GM12875 (cell line): Measurements from ENCODE around the gene DMC1.

ENCODE experiments used
- H3K4me3 ChIP-seq: one replicate; pipeline ENCODE4 v1.5.1; 2011; ENCODE audit warnings: low read depth, low read length, control low read depth
- TF ChIP-seq, protein P1 (sequence below): IDR thresholded peaks from 2 replicates; pipeline ENCODE4 v1.5.1; 2011; ENCODE audit warnings: low read depth, mild to moderate bottlenecking, control low read depth, inconsistent platforms, low read length, moderate library complexity, borderline replicate concordance; ENCODE audit not compliant: insufficient read depth

DMC1 gene

DNA sequence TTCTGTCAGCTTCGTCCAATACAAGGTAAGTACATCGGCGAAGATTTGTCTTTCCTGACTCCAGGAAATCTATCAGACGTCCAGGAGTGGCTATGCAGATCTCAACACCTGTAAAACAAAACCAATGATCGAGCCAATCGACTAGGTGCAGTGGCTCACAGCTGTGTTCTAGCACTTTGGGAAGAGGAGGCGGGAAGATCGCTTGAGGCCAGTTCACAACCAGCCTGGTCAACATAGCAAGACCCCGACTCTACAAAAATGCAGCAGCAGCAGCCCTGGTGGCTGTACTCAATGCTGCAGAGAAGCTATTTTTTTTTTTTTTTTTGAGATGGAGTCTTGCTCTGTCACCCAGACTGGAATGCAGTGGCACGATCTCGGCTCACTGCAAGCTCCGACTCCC lies 75.0 kb downstream of the DMC1 start:
- TF ChIP-seq, protein P1, sequence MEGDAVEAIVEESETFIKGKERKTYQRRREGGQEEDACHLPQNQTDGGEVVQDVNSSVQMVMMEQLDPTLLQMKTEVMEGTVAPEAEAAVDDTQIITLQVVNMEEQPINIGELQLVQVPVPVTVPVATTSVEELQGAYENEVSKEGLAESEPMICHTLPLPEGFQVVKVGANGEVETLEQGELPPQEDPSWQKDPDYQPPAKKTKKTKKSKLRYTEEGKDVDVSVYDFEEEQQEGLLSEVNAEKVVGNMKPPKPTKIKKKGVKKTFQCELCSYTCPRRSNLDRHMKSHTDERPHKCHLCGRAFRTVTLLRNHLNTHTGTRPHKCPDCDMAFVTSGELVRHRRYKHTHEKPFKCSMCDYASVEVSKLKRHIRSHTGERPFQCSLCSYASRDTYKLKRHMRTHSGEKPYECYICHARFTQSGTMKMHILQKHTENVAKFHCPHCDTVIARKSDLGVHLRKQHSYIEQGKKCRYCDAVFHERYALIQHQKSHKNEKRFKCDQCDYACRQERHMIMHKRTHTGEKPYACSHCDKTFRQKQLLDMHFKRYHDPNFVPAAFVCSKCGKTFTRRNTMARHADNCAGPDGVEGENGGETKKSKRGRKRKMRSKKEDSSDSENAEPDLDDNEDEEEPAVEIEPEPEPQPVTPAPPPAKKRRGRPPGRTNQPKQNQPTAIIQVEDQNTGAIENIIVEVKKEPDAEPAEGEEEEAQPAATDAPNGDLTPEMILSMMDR, result no peak
- no peak overlapping the region for H3K4me3 ChIP-seq

DNA sequence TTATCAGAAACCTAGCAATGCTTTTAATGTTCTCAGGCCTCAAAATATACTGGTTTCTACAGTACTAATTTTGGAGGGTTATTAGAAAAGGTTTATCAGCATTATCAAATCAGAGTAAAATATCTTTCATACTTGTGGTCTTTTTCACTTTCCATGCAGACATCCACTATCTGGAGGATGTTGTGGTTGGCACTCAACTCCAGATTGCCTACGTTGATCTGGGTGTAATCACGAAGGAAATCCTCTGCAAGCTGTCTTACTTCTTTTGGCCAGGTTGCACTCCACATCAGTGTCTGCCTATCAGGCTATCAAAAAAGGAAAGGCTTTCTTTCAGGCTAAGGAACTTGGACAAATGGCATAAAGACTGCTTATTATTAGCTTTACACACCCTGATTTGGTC lies 75.5 kb downstream of the DMC1 start:
- TF ChIP-seq, protein P1, result no peak
- H3K4me3 ChIP-seq, result no peak overlapping the region

DNA sequence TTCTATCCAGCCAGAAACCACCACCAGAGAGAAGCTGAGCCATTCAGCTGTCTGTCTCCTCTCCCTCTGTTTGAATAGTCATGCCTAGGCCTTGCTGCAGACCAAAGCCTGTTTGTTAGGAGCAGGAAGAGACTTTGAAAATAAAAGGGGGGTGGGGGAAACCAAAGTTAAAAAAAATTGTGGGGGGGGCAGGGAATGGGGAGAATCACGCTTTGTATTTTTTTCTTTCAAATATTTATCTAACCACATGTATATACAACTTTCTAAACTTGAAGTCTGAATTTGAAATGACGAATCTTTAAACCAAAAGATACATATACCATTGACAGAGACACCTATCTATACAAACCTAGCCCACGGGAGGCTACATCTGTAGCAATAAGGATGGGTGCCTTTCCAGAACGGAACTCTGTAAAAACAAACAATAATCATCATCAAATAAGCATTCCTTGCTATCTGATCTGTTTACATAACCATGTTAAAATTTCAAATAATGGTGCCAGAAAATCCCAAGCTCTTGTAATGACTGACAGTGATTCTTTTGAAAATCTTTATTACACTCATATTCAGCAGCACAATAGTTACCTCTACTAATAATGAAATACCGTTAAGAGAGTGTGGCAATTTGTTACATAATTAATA lies 78.2 kb downstream of the DMC1 start:
- TF ChIP-seq, protein P1, result no peak
- H3K4me3 ChIP-seq, result no peak overlapping the region

DNA sequence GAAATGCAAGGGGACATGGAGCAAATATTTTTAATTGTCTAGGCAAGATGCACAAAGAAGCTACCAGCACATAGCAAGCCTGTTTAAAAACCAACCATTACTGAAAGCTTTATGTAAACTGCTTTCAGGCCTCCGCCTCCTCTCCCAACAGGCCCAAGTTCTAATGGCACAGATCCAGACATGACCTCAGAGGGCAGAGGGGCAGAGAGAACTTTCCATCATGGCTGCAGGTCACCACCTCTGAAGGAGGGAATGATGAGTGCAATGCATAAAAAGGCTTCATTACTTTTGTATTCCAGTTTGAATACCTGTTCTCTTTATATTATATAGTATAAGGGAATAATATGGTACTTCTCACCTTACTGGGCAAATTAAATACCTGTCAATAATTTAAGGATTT lies 79.1 kb downstream of the DMC1 start:
- no peak overlapping the region for H3K4me3 ChIP-seq
- TF ChIP-seq, protein P1, result no peak

DNA sequence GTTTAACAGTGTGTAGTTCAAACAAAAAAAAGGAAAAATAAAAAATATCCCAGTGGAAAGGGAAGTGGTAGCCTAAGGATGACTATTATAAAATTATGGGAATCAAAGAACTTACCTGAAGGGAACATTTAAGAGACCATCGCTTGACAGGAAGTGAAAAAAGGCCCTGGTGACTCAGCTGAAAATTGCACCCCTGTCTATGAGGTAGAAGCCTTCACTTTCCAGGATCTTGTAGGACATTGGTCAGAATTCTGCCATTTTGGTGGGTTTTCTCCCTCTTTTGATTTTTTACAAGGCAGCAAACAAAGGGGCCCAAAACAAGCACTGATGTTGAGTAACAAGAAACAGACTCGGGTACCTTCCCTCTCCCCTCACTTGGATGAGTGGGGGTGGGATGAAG lies 79.5 kb downstream of the DMC1 start:
- no peak overlapping the region for H3K4me3 ChIP-seq
- TF ChIP-seq, protein P1, result no peak

DNA sequence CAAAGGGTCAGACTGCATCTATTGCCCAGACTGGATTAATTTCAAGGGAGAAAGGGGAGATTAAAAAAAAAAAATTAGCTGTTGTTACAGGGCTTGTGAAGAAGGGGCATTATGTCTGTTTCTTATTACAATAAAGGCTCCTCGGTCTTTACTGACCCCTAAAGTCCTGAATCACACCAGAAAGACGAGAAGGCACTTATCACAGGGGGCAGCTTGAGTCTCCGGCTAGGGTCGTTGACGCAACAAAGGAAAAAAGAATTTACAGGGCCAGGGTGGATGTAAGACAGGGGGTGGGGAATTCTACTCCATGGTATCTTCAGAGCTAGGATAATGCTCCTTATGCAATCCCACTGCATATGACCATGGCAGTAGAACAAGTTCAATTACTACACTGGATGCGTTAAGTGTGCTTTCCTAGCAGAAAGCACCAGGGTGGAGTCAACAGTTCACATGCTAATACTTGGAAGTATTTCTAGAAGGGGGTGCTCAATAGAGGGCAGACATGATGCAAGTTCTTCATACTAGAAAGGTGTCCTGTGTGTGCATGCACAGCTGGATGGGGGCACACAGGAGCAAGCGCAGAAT lies 80.3 kb downstream of the DMC1 start:
- no peak overlapping the region for H3K4me3 ChIP-seq
- TF ChIP-seq, protein P1, result no peak

DNA sequence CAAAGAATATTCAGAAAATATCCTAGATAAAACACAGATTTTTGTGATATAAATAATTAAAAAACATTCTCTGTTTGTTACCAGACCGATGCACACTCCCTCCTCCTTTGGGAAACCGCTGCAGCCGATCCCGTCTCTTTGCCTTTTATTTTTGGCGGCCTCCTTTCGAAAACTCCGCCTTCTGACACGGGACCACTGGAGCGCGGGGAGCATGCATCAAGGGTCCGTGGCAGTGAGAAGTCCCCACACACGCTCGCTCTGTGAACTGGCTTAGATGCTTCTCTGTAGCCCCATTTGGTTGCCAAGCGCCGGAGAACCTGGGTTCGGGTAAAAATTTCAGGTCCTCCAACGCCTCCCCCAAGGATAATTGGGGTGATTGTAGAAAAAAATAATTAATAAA lies 80.8 kb downstream of the DMC1 start:
- TF ChIP-seq, protein P1, result no peak
- H3K4me3 ChIP-seq, result no peak overlapping the region
